WI38 (cell line): Measurements from ENCODE around the gene CDKL4.
"Not testable (repeated sequence)": the region's sequence is repeated elsewhere in the genome, so short reads cannot be mapped to it uniquely, and the experiment has no call there.

Source experiments
- H3K4me3 ChIP-seq: 2 replicates; pipeline ENCODE4 v1.5.1; 2011; ENCODE audit warnings: low read depth, mild to moderate bottlenecking, control low read depth, low read length
- TF ChIP-seq, protein P1 (sequence below): IDR thresholded peaks from 2 replicates; pipeline ENCODE4 v1.5.1; 2012; ENCODE audit warnings: low read depth, mild to moderate bottlenecking, control low read depth, low read length

Gene CDKL4

GRCh38 chr2:39175026-39175812, 68.6 kb downstream of the CDKL4 start:
- H3K4me3 ChIP-seq = no peak overlapping the region
- TF ChIP-seq, protein P1, sequence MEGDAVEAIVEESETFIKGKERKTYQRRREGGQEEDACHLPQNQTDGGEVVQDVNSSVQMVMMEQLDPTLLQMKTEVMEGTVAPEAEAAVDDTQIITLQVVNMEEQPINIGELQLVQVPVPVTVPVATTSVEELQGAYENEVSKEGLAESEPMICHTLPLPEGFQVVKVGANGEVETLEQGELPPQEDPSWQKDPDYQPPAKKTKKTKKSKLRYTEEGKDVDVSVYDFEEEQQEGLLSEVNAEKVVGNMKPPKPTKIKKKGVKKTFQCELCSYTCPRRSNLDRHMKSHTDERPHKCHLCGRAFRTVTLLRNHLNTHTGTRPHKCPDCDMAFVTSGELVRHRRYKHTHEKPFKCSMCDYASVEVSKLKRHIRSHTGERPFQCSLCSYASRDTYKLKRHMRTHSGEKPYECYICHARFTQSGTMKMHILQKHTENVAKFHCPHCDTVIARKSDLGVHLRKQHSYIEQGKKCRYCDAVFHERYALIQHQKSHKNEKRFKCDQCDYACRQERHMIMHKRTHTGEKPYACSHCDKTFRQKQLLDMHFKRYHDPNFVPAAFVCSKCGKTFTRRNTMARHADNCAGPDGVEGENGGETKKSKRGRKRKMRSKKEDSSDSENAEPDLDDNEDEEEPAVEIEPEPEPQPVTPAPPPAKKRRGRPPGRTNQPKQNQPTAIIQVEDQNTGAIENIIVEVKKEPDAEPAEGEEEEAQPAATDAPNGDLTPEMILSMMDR = no peak

DNA sequence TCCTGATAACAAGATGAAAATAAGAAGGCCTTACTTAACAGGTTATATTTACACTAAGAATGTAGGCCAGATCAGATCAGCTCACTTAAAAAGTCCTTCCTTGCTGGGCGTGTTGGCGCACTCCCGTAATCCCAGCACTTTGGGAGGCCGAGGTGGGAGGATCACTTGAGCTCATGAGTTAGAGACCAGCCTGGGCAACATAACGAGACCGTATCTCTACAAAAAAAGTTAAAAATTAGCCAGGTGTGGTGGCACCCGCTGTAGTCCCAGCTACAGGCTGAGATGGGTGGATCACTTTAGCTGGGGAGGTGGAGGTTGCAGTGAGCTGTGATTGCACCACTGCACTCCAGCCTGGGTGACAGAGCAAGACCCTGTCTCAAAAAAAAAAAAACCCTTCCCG, 69.7 kb downstream of the CDKL4 start:
- H3K4me3 ChIP-seq = no peak overlapping the region
- TF ChIP-seq, protein P1 = no peak

- H3K4me3 ChIP-seq = not testable (repeated sequence)
These were observed 71.6 kb downstream of the CDKL4 start for GRCh38 chr2:39172047-39172706.

- TF ChIP-seq, protein P1 = no peak
These were observed 72.1 kb downstream of the CDKL4 start for GRCh38 chr2:39171621-39172020.

DNA sequence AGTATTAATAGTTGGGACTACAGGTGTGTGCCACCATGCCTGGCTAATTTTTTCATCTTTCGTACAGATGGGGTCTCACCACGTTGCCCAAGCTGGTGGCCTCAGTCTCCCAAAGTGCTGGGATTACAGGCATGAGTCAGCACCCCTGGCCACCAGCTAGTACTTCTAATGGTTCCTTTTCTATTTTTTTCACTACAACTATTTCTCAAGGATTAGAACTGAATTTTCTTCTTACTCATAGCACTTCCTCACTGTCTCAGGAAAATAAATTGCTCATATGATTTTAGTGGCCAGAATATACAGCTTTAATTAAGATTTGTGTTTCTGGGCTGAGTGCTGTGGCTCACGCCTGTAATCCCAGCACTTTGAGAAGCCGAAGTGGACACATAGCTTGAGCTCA, 79.7 kb downstream of the CDKL4 start:
- no peak overlapping the region for H3K4me3 ChIP-seq
- TF ChIP-seq, protein P1 = no peak

More at GRCh38 chr2:39171621-39172020, 72.1 kb downstream of the CDKL4 start:
- no peak overlapping the region for H3K4me3 ChIP-seq

GRCh38 chr2:39160982-39161381, 82.8 kb downstream of the CDKL4 start:
- TF ChIP-seq, protein P1 = no peak
- no peak overlapping the region for H3K4me3 ChIP-seq

DNA sequence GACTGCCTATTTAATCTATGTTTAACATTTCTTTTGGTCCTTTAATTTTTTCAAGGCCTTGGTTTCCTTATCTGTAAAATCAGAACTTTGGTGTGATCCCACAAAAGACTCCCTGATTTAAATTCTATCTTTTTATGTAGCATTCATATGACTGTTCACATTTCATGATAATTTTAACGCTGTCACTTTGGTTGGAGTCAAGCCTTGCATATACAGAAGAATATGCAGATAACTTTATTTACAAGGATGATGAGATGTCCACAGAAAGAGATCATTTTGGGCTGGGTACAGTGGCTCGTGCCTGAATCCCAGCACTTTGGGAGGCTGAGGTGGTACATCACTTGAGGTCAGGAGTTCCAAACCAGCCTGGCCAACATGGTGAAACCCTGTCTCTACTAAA, 84.5 kb downstream of the CDKL4 start:
- TF ChIP-seq, protein P1 = no peak
- H3K4me3 ChIP-seq = no peak overlapping the region
